Retina (tissue), 1 donor: ENCODE data around the gene IL1A.

Experiments used
- DNase-seq: peaks from one replicate; pipeline ENCODE4 v3.0.0-alpha.2; 2016

The IL1A gene

GRCh38 chr2:112817082-112817689 is 32.9 kb upstream of the IL1A start:
- DNase-seq: no peak

DNA sequence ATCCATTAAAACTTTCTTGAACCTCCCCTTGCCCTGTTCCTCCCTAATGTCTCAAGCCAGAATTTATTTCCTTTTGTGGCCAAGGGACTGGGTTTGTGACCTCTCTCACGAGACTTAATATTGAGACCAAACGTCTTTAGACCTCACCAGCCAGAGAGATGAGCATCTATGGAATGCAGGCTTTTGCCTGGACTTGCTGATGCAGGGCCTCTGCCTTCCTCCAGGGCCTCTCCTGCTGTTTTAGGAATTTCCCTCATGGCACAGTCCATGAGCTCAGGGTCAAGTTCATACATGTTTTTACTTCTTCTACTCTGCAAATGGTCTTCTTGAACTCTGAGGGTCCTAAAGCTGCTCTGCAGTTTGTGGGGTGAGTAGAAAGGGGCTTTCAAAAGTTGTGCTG is 30.0 kb upstream of the IL1A start:
- peak; percentile 4 for DNase-seq

DNA sequence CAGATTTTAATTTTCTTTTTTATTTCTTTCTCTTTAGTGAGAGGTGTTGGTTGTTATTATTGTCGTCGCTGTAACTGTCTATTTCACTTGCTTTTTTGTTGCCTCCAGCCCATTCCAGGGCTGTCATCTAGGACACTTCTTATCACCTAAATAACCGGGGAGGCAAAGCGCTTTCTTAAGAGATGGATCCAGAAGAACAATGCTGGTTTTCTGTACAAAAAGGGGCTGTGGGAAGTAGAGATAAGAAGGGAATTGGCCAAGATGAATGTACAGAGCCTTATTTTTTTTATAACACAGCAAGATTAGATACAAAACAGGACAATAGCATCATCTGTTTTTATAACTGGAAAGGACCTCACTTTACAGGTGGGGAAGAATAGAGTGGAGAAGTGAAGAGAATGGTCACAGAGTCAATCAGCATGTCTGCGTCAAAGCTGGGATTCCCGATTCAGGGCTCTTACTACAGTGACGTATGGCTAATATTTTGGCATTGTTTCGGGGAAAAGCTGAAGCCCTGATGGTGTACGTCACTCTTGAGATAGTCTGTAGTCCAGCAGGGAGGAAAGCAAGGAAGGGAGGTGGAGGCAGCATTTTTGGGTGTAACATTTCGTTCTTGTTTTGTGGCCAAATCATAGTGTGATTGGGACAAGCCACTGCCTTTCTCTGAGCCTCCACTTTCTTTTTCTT is 29.1 kb upstream of the IL1A start:
- no peak for DNase-seq

- DNase-seq: no peak
These were observed 28.3 kb upstream of the IL1A start for GRCh38 chr2:112812318-112813267.

DNA sequence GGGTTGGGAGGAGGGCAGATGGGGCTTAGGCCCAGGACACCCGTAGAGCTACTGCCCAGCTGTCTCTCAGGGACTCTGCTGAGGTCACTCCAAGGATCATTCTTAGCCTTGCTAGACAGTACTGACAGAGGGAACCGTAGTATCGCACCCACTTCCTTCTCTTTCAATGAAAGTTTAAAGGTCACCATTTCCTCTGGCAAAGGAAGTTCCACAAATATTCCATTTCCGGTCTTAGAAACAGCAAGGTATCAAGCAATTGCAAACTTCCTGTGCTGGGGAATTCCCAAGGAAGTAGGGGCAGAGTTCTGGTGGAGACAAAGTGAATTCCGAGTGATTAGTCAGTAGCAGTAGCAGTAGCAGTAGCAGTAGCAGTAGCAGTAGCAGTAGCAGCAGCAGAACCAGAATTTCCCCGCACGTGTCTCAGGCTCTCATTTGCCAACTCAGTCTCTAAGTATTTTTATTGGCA is 27.6 kb upstream of the IL1A start:
- DNase-seq: no peak

- no peak for DNase-seq
These were observed 27.1 kb upstream of the IL1A start for GRCh38 chr2:112811276-112811831.

GRCh38 chr2:112809112-112809511 is 24.8 kb upstream of the IL1A start:
- no peak for DNase-seq

GRCh38 chr2:112807233-112807807 is 23.0 kb upstream of the IL1A start:
- DNase-seq: no peak

- DNase-seq: no peak
These were observed 21.2 kb upstream of the IL1A start for GRCh38 chr2:112805542-112805941.

DNA sequence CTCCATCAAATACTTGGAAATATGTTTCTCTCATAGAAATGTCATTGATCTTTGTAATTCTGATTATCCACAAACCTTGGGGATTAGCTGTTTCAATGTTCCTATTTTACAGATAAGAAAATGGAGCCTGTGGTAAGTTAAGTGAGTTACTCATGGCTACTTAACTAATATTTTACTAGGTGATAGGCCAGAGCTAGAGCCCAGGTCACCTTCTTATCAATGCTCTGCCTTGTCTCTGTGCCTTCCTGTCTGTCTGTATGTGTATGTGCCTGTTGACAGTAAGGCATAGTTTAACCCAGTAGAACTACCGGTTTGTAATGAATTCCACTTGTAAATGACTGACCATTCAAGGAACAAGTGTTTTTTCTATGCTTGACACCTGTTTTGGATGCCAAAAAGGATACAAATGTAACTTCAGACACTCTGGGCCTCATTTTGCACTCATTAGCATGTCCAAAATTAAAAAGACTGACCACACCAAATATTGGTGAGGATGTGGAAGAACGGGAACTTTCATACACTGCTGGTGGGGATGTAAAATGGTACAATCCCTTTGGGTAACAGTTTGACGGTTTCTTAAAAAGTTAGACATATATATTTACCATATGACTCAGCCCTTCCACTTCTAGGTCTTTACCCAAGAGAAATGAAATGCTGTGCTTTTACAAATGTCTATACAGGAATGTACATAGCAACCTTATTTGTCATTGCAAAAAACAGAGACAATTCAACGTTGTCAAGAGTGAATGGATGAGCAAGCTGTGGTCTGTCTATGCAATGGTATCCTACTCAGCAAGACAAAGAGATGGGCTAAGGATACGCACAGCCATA is 19.6 kb upstream of the IL1A start:
- DNase-seq: no peak

GRCh38 chr2:112800881-112801583 is 16.7 kb upstream of the IL1A start:
- no peak for DNase-seq

GRCh38 chr2:112798979-112799975 is 15.0 kb upstream of the IL1A start:
- no peak for DNase-seq

GRCh38 chr2:112796486-112796885 is 12.2 kb upstream of the IL1A start:
- DNase-seq: no peak

GRCh38 chr2:112795774-112796173 is 11.5 kb upstream of the IL1A start:
- DNase-seq: no peak

DNA sequence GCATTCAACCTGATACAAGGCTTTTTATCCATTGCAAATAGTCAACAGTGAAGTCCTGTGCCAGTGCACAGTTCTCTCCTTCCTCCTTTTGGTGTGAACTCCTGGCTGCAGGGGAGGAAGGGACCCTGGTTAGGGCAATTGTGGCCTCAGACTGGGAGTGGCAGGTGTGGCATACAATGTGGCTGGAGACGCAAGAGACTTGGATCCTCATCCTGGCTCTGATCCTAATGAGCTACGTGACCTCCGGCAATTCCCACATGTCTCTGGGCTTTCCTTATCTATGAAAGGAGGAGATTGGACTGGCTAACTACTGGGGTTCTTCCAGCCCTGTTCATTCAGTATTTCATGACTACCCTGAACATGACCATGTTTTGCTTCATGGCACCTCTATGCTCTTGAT is 10.5 kb upstream of the IL1A start:
- DNase-seq: no peak

DNA sequence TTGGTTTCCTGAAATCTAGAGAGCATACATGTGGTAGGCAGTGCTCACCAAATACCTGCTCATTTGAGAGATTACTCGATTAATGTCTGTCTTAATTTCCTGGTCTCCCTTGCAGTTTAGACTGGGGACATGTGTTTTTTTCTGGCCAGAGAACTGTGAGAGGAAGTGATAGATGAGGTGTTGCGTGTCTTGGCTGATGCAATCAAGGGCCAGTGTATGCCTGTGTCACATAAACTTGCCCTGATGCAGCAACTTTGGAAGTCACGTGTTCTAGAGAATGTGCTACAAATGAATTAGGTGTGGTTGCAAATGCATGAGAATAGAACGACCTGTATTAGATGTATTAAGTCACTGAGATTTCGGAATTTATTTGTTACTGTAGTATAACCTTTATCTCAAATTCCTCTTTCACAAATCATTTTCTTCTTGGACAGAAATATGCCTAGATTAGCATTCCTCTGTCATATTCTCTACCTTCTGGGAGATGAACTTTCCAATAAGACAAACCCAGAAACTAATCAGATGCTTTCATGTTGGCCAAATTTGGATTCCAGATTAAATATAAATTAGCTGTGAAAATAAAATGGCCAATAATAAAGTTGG is 9.9 kb upstream of the IL1A start:
- DNase-seq: no peak

GRCh38 chr2:112793449-112793978 is 9.2 kb upstream of the IL1A start:
- no peak for DNase-seq

DNA sequence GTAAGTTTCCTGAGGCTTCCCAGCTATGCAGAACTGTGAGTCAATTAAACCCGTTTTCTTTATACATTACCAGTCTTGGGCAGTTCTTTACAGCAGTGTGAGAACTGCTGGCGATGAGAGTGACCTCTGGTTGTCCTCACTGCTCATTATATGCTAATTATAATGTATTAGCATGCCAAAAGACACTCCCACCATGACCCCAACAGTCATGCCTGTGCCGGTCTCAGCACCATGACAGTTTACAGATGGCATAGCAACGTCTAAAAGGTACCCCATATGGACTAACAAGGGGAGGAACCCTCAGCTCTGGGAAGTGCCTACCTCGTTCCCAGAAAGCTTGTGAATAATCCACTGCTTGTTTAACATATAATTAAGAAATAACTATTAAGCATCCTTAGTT is 8.1 kb upstream of the IL1A start:
- no peak for DNase-seq

GRCh38 chr2:112791693-112792230 is 7.5 kb upstream of the IL1A start:
- DNase-seq: no peak
